Body of pancreas (tissue), 4 donors: ENCODE measurements around the gene SYNPO2. TPM values are rescaled to one million over a fixed set of nuclear protein-coding genes. Genes with fewer than 3 reads are reported as not detected.

Source experiments
- ATAC-seq: fragments of 150-250 bp; one replicate; pipeline ENCODE4 v1.9.1; 2016
- DNase-seq, 4 donors: peaks; one replicate each; pipeline ENCODE4 v3.0.0-alpha.2; 2019
- H3K27ac ChIP-seq, 4 donors: fragments of 200-600 bp; sonication (generic); 1 replicate in 3 of 4; 2 replicates in 1 of 4; pipeline versions ENCODE4 v1.5.1 to v1.6.1; 2016 to 2019; ENCODE audit warnings: mild to moderate bottlenecking in 1 of 4, mixed read lengths in 1 of 4, moderate library complexity in 1 of 4
- H3K27me3 ChIP-seq, 2 donors: fragments of 200-600 bp; sonication (generic); one replicate each; pipeline ENCODE4 v1.6.0; 2016; ENCODE audit warnings: mild to moderate bottlenecking in 1 of 2
- H3K36me3 ChIP-seq, 2 donors: fragments of 200-600 bp; sonication (generic); replicated peaks in 1 of 2; 2 replicates each; pipeline ENCODE4 v1.5.1; 2016; ENCODE audit warnings: low read depth in 2 of 2; ENCODE audit not compliant: insufficient read depth in 1 of 2
- H3K4me1 ChIP-seq: fragments of 200-600 bp; sonication (generic); one replicate; pipeline ENCODE4 v1.6.0; 2016
- H3K4me3 ChIP-seq, 2 donors: fragments of 200-600 bp; sonication (generic); 1 replicate in 1 of 2; 2 replicates in 1 of 2; pipeline ENCODE4 v1.5.1; 2016 to 2019
- H3K9me3 ChIP-seq, 3 donors: fragments of 200-600 bp; sonication (generic); 1 replicate in 2 of 3; 2 replicates in 1 of 3; pipeline ENCODE4 v1.5.1; 2016
- POLR2A ChIP-seq, 3 donors: fragments of 450-650 bp; IDR thresholded peaks; one replicate each; pipeline ENCODE4 v1.6.1; 2016; ENCODE audit warnings: antibody characterized with exemption in 3 of 3, mild to moderate bottlenecking in 2 of 3
- WGBS, 2 donors: methylation state at CpG; one replicate each; pipeline ENCODE4 v1.1.5; 2017; 5-methylcytosine and 5-hydroxymethylcytosine counted together
- intact Hi-C: fragments of 100-400 bp; cut with DNase I; formaldehyde crosslinking; loops from one replicate; pipeline ENCODE4 v1.15.1; 2023
- total RNA-seq, 2 donors: library from RNA; depleted of rRNA; stranded (reverse); fragments of >200 nt; gene quantifications; one replicate each; pipeline ENCODE4 v1.1.0, GENCODE V29; 2016
- TF ChIP-seq, protein P1 (sequence below), 7 experiments: fragments of 450-650 bp in 4 of 7; fragments of 200-600 bp in 3 of 7; sonication (generic) in 3 of 7; IDR thresholded peaks; one replicate each; pipeline ENCODE4 v1.5.1; 2016 to 2019; ENCODE audit warnings: antibody characterized with exemption in 7 of 7

The SYNPO2 gene
- total RNA-seq, 2 donors from 2014 or later = 7.6 to 19.5 TPM

DNA sequence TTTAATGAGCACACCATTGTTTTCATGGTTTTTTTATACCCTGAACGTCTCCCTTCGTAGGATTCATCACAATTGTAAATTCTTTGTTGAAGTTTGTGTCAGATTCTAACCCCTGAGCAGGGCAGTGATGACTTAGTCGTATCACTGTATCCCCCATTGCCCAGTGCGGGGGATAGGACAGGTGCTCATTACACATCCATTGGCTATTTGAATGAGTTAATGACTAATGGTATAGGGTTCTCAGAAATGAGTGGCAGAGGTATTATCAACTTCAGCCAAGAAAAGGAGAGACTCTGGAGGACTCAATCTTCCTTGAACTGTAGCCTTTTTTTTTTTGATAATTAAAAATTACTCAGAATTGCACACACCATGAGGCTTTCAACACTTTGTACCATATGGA, 64.6 kb downstream of the SYNPO2 start:
- H3K4me1 ChIP-seq = no peaks in the 10 kb centered on the region
- no peaks in the 10 kb centered on the region for H3K36me3 ChIP-seq
- intact Hi-C loops = no loop called here
- TF ChIP-seq, protein P1, sequence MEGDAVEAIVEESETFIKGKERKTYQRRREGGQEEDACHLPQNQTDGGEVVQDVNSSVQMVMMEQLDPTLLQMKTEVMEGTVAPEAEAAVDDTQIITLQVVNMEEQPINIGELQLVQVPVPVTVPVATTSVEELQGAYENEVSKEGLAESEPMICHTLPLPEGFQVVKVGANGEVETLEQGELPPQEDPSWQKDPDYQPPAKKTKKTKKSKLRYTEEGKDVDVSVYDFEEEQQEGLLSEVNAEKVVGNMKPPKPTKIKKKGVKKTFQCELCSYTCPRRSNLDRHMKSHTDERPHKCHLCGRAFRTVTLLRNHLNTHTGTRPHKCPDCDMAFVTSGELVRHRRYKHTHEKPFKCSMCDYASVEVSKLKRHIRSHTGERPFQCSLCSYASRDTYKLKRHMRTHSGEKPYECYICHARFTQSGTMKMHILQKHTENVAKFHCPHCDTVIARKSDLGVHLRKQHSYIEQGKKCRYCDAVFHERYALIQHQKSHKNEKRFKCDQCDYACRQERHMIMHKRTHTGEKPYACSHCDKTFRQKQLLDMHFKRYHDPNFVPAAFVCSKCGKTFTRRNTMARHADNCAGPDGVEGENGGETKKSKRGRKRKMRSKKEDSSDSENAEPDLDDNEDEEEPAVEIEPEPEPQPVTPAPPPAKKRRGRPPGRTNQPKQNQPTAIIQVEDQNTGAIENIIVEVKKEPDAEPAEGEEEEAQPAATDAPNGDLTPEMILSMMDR (IDR thresholded peaks at IDR 0.05) = no peak
- no peak for TF ChIP-seq POLR2A (IDR thresholded peaks at IDR 0.05)
- no peaks in the 10 kb centered on the region for H3K27me3 ChIP-seq
- DNase-seq = no peak
- ATAC-seq = no peak
- no peak overlapping the region for H3K27ac ChIP-seq
- no peak overlapping the region for H3K4me3 ChIP-seq
- WGBS, 2 donors = 33 to 49% methylated on average over 4 of the region's 4 CpGs
- H3K9me3 ChIP-seq = no peaks in the 10 kb centered on the region

DNA sequence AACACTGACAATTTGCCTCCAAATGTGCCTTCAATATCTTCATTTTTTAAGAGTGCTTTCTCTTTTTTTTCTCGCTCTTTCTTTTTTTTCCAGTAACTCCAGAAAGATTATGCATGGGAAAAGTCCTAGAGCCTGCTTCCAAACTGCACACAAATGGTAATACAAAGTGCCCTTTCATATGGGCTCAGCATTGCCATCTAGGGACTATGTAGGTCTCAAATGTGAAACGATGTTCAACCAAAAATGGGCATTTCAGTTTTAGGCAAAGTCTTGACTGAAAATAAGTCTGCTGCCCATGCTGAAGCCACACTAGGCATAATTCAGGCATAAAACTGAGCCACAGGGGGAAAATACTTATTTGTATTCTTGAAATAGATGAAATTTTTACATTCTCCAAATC, 65.6 kb downstream of the SYNPO2 start:
- H3K27me3 ChIP-seq = no peaks in the 10 kb centered on the region
- no peak for DNase-seq
- no peaks in the 10 kb centered on the region for H3K9me3 ChIP-seq
- H3K27ac ChIP-seq = no peak overlapping the region
- H3K36me3 ChIP-seq = no peaks in the 10 kb centered on the region
- no peaks in the 10 kb centered on the region for H3K4me1 ChIP-seq
- intact Hi-C loops = no loop called here
- WGBS, 2 donors = 28 to 34% methylated on average over 2 of the region's 2 CpGs
- no peak overlapping the region for H3K4me3 ChIP-seq
- ATAC-seq = no peak
- TF ChIP-seq POLR2A (IDR thresholded peaks at IDR 0.05) = no peak
- TF ChIP-seq, protein P1 (IDR thresholded peaks at IDR 0.05) = peak in 3 of 7 experiments; percentile 10 to 13 (median 11)

DNA sequence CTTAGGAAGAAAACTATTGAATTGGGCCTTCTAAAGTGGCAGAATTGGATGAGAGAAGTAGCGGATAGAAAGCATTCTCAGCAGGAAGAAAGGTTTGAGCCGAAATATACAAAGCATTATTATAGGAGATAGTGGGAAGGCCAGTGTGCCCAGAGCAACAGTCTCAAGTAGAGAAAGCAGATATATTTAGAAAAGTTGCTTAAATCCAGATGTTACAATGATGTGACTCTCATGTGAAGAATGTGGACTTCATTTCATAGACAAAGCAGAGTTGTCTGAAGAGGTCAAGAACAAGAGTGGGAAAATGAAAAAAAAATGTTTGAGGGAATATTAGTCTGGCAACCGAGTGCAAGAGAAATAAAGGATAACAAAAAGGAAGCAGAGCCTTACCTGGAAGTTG, 66.9 kb downstream of the SYNPO2 start:
- WGBS, 2 donors = 82 to 84% methylated on average over 3 of the region's 3 CpGs
- no peak overlapping the region for H3K27ac ChIP-seq
- no peak overlapping the region for H3K4me3 ChIP-seq
- intact Hi-C loops = no loop called here
- ATAC-seq (no peak), DNase-seq (no peak)
- no peaks in the 10 kb centered on the region for H3K9me3 ChIP-seq
- TF ChIP-seq POLR2A (IDR thresholded peaks at IDR 0.05) = no peak
- TF ChIP-seq, protein P1 (IDR thresholded peaks at IDR 0.05) = no peak
- H3K27me3 ChIP-seq = no peaks in the 10 kb centered on the region
- H3K36me3 ChIP-seq = no peaks in the 10 kb centered on the region
- H3K4me1 ChIP-seq = no peaks in the 10 kb centered on the region

DNA sequence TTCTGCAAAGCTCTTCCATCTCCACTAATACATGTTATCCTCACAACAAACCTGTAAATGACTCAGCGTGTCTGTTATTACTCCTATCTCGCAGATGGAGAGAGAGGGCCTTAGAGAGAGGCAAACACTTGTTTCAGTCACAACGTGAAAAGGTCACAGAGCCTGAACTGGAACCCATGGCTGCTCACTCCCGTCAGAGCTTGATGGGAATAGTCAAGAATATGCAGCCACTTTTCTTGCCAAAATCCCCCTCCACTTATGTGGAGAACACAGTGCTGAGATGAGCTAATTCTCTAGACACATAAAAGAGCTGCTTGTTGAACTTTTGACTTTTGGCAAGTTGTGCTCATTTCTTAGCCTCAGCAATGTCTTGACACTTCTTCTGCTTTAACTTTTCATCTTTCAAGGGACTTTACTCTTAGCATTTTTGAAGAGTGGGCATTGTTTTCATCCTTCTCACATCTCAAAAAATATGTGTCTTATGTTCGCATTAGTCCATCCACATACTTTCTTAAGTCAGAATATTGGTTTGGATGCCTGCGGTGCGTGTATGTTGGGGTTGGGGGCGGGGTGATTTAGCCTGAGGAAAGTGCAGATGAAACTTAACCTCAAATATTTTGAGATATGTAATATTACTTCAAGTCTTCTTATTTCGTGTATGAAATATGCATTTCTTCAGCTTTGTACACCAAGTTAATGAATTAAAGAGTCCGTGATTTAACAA, 69.2 kb downstream of the SYNPO2 start:
- Histone ChIP-seq H3K27me3 (no peaks in the 10 kb centered on the region), H3K27ac (no peak overlapping the region), H3K4me3 (no peak overlapping the region), H3K9me3 (no peaks in the 10 kb centered on the region), H3K36me3 (no peaks in the 10 kb centered on the region), H3K4me1 (no peaks in the 10 kb centered on the region)
- ATAC-seq (no peak), DNase-seq (no peak)
- no peak for TF ChIP-seq POLR2A (IDR thresholded peaks at IDR 0.05)
- TF ChIP-seq, protein P1 (IDR thresholded peaks at IDR 0.05) = no peak
- intact Hi-C loops = no loop called here
- WGBS, 2 donors = 64 to 66% methylated on average over 10 of the region's 10 CpGs

DNA sequence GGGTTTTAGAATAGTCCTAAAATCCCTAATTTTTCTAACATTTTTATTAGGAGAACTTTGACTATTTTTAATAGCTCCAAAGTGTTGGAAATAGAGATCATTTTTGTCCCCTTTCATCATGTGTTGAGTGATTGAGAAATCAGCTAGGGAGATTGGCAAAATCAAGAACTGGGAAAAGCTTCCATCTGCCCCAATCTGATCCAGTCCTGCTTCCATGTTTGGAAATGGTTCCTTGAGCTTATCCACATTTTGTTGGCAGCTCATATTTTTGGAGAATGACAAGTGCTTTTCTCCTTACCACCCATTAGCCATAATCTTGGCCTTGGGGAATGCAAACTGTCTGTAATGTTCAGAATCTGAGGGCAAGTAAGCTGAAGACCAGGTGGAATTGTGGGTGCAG, 73.9 kb downstream of the SYNPO2 start:
- Histone ChIP-seq H3K4me3 (no peak overlapping the region), H3K4me1 (no peaks in the 10 kb centered on the region), H3K27ac (no peak overlapping the region), H3K9me3 (no peaks in the 10 kb centered on the region), H3K27me3 (no peaks in the 10 kb centered on the region), H3K36me3 (no peaks in the 10 kb centered on the region)
- TF ChIP-seq POLR2A (IDR thresholded peaks at IDR 0.05) = no peak
- TF ChIP-seq, protein P1 (IDR thresholded peaks at IDR 0.05) = no peak
- ATAC-seq = no peak
- intact Hi-C loops = no loop called here
- no peak for DNase-seq
